ENCODE measurements around the gene SPNS3. TPM values are rescaled to one million over a fixed set of nuclear protein-coding genes. Genes with fewer than 3 reads are reported as not detected.

The SPNS3 gene
- total RNA-seq, 2 donors from 2014 or later, result 0.90 to 1.0 TPM

- Histone ChIP-seq H3K9ac (ENCODE audit: low read depth in 2 of 2, low read length in 2 of 2) (no peak overlapping the region), H3K27me3 (no peaks in the 10 kb centered on the region), H3K27ac (no peak overlapping the region), H3K4me3 (no peak overlapping the region), H3K4me1 (no peaks in the 10 kb centered on the region), H3K36me3 (no peaks in the 10 kb centered on the region), H3K9me3 (no peaks in the 10 kb centered on the region)
- TF ChIP-seq, protein P1, sequence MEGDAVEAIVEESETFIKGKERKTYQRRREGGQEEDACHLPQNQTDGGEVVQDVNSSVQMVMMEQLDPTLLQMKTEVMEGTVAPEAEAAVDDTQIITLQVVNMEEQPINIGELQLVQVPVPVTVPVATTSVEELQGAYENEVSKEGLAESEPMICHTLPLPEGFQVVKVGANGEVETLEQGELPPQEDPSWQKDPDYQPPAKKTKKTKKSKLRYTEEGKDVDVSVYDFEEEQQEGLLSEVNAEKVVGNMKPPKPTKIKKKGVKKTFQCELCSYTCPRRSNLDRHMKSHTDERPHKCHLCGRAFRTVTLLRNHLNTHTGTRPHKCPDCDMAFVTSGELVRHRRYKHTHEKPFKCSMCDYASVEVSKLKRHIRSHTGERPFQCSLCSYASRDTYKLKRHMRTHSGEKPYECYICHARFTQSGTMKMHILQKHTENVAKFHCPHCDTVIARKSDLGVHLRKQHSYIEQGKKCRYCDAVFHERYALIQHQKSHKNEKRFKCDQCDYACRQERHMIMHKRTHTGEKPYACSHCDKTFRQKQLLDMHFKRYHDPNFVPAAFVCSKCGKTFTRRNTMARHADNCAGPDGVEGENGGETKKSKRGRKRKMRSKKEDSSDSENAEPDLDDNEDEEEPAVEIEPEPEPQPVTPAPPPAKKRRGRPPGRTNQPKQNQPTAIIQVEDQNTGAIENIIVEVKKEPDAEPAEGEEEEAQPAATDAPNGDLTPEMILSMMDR (IDR thresholded peaks at IDR 0.05), result no peak
- DNase-seq, result peak; percentile 35
- intact Hi-C loops (cut with DNase I), result no loop called here
These were observed 39.3 kb upstream of the SPNS3 start for GRCh38 chr17:4394208-4395110.

GRCh38 chr17:4395111-4395478 is 38.6 kb upstream of the SPNS3 start:
- Histone ChIP-seq H3K27me3 (no peaks in the 10 kb centered on the region), H3K9ac (ENCODE audit: low read depth in 2 of 2, low read length in 2 of 2) (no peak overlapping the region), H3K9me3 (no peaks in the 10 kb centered on the region), H3K36me3 (no peaks in the 10 kb centered on the region), H3K4me3 (no peak overlapping the region), H3K4me1 (no peaks in the 10 kb centered on the region), H3K27ac (no peak overlapping the region)
- TF ChIP-seq, protein P1 (IDR thresholded peaks at IDR 0.05), result no peak
- intact Hi-C loops (cut with DNase I), result no loop called here
- DNase-seq, result no peak

GRCh38 chr17:4397840-4398239 is 35.9 kb upstream of the SPNS3 start:
- no peak overlapping the region for H3K4me3 ChIP-seq
- no peak overlapping the region for H3K27ac ChIP-seq
- DNase-seq, result no peak
- TF ChIP-seq, protein P1 (IDR thresholded peaks at IDR 0.05), result no peak
- no peaks in the 10 kb centered on the region for H3K36me3 ChIP-seq
- no peaks in the 10 kb centered on the region for H3K27me3 ChIP-seq
- H3K4me1 ChIP-seq, result no peaks in the 10 kb centered on the region
- intact Hi-C loops (cut with DNase I), result no loop called here
- H3K9ac ChIP-seq (ENCODE audit: low read depth in 2 of 2, low read length in 2 of 2), result no peak overlapping the region
- no peaks in the 10 kb centered on the region for H3K9me3 ChIP-seq

DNA sequence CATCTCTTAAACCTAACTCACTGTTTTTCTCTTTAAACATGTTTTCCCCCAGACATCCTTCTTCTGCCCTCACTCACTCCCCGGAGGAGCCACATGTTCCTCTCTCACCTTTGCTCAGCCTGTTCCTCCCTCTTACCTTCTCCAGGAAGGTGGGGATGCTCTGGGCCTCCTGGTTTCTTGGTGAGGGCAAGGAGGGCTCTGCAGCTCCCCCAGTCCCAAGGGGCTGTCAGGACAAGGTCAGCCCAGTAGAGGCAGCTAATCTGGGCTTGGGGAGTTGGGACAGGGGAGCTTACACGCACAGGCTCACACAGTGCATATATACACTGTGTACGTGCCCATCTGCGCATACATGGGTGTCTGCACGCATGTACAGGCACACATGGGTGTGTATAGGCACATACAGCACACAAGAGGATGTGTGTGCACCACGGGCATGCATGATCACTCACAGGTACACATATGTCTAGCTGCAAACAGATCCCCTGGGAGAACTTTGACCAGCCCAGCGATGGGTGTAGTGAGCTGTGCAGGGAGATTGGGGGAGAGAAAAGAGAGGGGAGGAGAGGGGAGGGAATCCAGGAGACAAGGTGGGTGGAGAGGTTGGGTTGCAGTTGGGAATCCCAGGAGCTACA is 28.6 kb upstream of the SPNS3 start:
- Histone ChIP-seq H3K4me3 (no peak overlapping the region), H3K27me3 (no peaks in the 10 kb centered on the region), H3K36me3 (no peaks in the 10 kb centered on the region), H3K4me1 (no peaks in the 10 kb centered on the region), H3K9ac (ENCODE audit: low read depth in 2 of 2, low read length in 2 of 2) (no peak overlapping the region), H3K9me3 (no peaks in the 10 kb centered on the region), H3K27ac (no peak overlapping the region)
- intact Hi-C loops (cut with DNase I), result no loop called here
- TF ChIP-seq, protein P1 (IDR thresholded peaks at IDR 0.05), result no peak
- DNase-seq, result no peak

- no peak for DNase-seq
- intact Hi-C loops (cut with DNase I), result no loop called here
- TF ChIP-seq, protein P1 (IDR thresholded peaks at IDR 0.05), result no peak
- Histone ChIP-seq H3K9me3 (no peaks in the 10 kb centered on the region), H3K27ac (no peak overlapping the region), H3K4me1 (no peaks in the 10 kb centered on the region), H3K27me3 (no peaks in the 10 kb centered on the region), H3K9ac (ENCODE audit: low read depth in 2 of 2, low read length in 2 of 2) (no peak overlapping the region), H3K4me3 (no peak overlapping the region), H3K36me3 (no peaks in the 10 kb centered on the region)
These were observed 28.0 kb upstream of the SPNS3 start for GRCh38 chr17:4405699-4406098.
